ENCODE data around the gene IL1RAP.

GRCh38 chr3:190619353-190619752, 105.5 kb downstream of the IL1RAP start:
- TF ChIP-seq EZH2phosphoT487 (IDR thresholded peaks at IDR 0.05; ENCODE audit: insufficient read depth, low read depth) = no peak
- no peak for TF ChIP-seq EZH2 (IDR thresholded peaks at IDR 0.05; ENCODE audit: insufficient read depth, poor library complexity, severe bottlenecking)

Measured in GM23248 (cell line).